CD4-positive, CD25-positive, alpha-beta regulatory T cell (primary cell): ENCODE measurements around the gene GALNTL6. TPM values are rescaled to one million over a fixed set of nuclear protein-coding genes. Genes with fewer than 3 reads are reported as not detected.
"Not testable (repeated sequence)": the region's sequence is repeated elsewhere in the genome, so short reads cannot be mapped to it uniquely, and the experiment has no call there.

Experiments
- ATAC-seq, 2 donors: fragments of 150-1000 bp; cut with Tn5 transposase; one replicate each; pipeline ENCODE4 v1.10.0; 2021; ENCODE audit warnings: low read depth in 2 of 2, moderate number of reproducible peaks in 2 of 2, moderate library complexity in 1 of 2
- DNase-seq, 3 donors: peaks; one replicate each; pipeline versions ENCODE4 v3.0.0 to v3.0.0-alpha.2; 2012 to 2022; ENCODE audit warnings: mixed read lengths in 1 of 3
- H3K27ac ChIP-seq: one replicate; pipeline ENCODE4 v1.7.0; 2013; ENCODE audit warnings: mild to moderate bottlenecking, low read length; ENCODE audit not compliant: insufficient read depth, poor library complexity, severe bottlenecking
- H3K27me3 ChIP-seq: one replicate; pipeline ENCODE4 v1.7.0; 2013; ENCODE audit warnings: low read length; ENCODE audit not compliant: control insufficient read depth, insufficient read depth
- H3K36me3 ChIP-seq: one replicate; pipeline ENCODE4 v1.7.0; 2013; ENCODE audit warnings: mild to moderate bottlenecking, low read length, moderate library complexity; ENCODE audit not compliant: control insufficient read depth, insufficient read depth
- H3K4me1 ChIP-seq: 2 replicates; pipeline ENCODE4 v1.7.0; 2013; ENCODE audit warnings: mild to moderate bottlenecking, low read length; ENCODE audit not compliant: insufficient read depth, control insufficient read depth, poor library complexity, severe bottlenecking
- H3K4me3 ChIP-seq: one replicate; pipeline ENCODE4 v1.7.0; 2013; ENCODE audit warnings: low read depth, mild to moderate bottlenecking, low read length, moderate library complexity
- H3K9me3 ChIP-seq, 2 experiments: 1 replicate in 1 of 2; 2 replicates in 1 of 2; pipeline ENCODE4 v1.7.0; 2013; ENCODE audit warnings: low read length in 2 of 2, mild to moderate bottlenecking in 1 of 2, moderate library complexity in 1 of 2; ENCODE audit not compliant: control insufficient read depth in 2 of 2
- H3K27ac Mint-ChIP-seq, 3 donors: one replicate each; pipeline ENCODE4 v1.8.0; 2020 to 2022; ENCODE audit warnings: mild to moderate bottlenecking in 3 of 3, mixed read lengths in 3 of 3, moderate library complexity in 2 of 3
- H3K27me3 Mint-ChIP-seq: one replicate; pipeline ENCODE4 v1.8.0; 2022; ENCODE audit warnings: mild to moderate bottlenecking, mixed read lengths
- H3K36me3 Mint-ChIP-seq: one replicate; pipeline ENCODE4 v1.8.0; 2020; ENCODE audit warnings: mixed read lengths
- H3K4me1 Mint-ChIP-seq, 4 donors: one replicate each; pipeline ENCODE4 v1.8.0; 2020 to 2022; ENCODE audit warnings: mixed read lengths in 4 of 4, mild to moderate bottlenecking in 1 of 4
- H3K4me3 Mint-ChIP-seq, 4 donors: one replicate each; pipeline ENCODE4 v1.8.0; 2020 to 2022; ENCODE audit warnings: mild to moderate bottlenecking in 4 of 4, mixed read lengths in 4 of 4, moderate library complexity in 3 of 4
- H3K9me3 Mint-ChIP-seq, 7 donors: one replicate each; pipeline ENCODE4 v1.8.0; 2020 to 2022; ENCODE audit warnings: mixed read lengths in 7 of 7, mild to moderate bottlenecking in 3 of 7, moderate library complexity in 2 of 7
- polyA plus RNA-seq, 4 donors: library from polyadenylated mRNA; unstranded; fragments of 300-500 nt; fragmentation: Illumina TruSeq; gene quantifications; one replicate each; pipeline ENCODE4 v1.2.3, GENCODE V29; 2021
- total RNA-seq: library from RNA; stranded (reverse); gene quantifications from one replicate; pipeline ENCODE4 v1.2.3, GENCODE V29; 2022

GALNTL6 gene
- total and polyA plus RNA-seq, 5 donors from 2014 or later = not detected

DNA sequence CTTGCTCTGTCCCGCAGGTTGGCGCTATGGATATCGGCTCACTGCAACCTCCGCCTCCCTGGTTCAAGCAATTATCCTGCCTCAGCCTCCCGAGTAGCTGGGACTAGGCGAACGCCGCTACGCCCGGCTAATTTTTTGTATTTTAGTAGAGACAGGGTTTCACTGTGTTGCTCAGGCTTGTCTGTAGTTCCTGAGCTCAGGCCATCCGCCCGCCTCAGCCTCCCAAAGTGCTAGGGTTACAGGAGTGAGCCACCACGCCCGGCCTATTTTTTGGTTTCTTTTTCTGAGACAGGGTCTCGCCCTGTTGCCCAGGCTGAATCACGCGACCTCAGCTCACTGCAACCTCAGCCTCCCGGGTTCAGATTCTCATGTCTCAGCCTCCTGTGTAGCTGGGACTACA is 984.1 kb downstream of the GALNTL6 start:
- not testable (repeated sequence) for H3K4me3 Mint-ChIP-seq, H3K9me3 Mint-ChIP-seq, H3K27me3 Mint-ChIP-seq, H3K27ac Mint-ChIP-seq, H3K36me3 ChIP-seq, DNase-seq, ATAC-seq, H3K27ac ChIP-seq, H3K9me3 ChIP-seq, H3K27me3 ChIP-seq, H3K4me3 ChIP-seq, H3K4me1 Mint-ChIP-seq, H3K4me1 ChIP-seq, H3K36me3 Mint-ChIP-seq

DNA sequence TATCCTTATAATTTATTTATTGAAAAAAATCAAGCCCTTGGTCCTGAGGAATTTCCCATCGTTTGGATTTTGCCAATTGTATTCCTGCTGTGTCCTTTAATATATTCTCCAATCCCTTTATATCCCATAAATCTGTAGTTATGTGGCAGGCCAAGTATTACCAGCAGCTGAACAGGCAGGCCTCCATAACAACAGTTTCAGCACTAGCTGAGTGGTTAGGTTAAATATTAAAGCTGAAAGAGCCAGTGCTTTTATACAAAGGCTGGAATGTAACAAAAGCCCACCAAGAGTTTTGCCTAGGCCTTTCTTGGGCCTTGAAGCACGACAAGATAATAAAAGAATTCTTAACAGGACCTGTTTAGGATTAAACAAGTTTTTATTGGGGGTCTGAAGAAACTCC is 988.8 kb downstream of the GALNTL6 start:
- H3K27ac Mint-ChIP-seq = no peak overlapping the region

DNA sequence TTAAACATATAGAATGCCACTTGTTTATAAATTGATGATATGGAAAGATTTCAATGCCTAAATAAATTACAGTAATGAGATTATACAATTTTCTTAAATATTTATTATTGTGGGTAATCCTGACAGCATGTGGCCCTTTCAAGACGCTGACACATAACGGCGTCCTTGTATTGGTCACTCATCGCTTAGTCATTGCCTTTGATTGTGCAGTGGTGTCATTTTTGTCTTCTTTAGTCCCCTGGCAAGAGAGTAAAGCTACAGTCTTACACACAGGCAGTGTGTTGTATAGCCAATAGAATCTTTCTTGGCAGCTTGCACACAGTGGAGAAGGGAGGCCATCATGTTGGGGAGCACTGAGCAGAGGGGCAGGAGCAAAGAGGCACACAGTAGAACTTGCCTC is 993.6 kb downstream of the GALNTL6 start:
- DNase-seq (no peak), ATAC-seq (no peak)
- no peaks in the 10 kb centered on the region for H3K27me3 ChIP-seq
- Mint-ChIP-seq H3K4me1 (no peaks in the 10 kb centered on the region), H3K27ac (no peak overlapping the region), H3K27me3 (no peaks in the 10 kb centered on the region), H3K36me3 (no peaks in the 10 kb centered on the region), H3K4me3 (no peak overlapping the region), H3K9me3 (peaks cover 0 to 4% (median 0%) of the 10 kb centered on the region in 7 donors)
- H3K9me3 ChIP-seq = no peaks in the 10 kb centered on the region
- H3K4me3 ChIP-seq = no peak overlapping the region
- no peak overlapping the region for H3K27ac ChIP-seq
- H3K36me3 ChIP-seq = no peaks in the 10 kb centered on the region
- no peaks in the 10 kb centered on the region for H3K4me1 ChIP-seq

More for the DNA sequence above, 988.8 kb downstream of the GALNTL6 start:
- Histone ChIP-seq H3K4me3 (no peak overlapping the region), H3K27ac (no peak overlapping the region), H3K9me3 (no peaks in the 10 kb centered on the region), H3K36me3 (no peaks in the 10 kb centered on the region), H3K4me1 (no peaks in the 10 kb centered on the region), H3K27me3 (no peaks in the 10 kb centered on the region)
- Mint-ChIP-seq H3K36me3 (no peaks in the 10 kb centered on the region), H3K4me1 (no peaks in the 10 kb centered on the region), H3K27me3 (no peaks in the 10 kb centered on the region), H3K4me3 (no peak overlapping the region), H3K9me3 (peaks cover 0 to 8% (median 0%) of the 10 kb centered on the region in 7 donors)
- ATAC-seq (no peak), DNase-seq (no peak)

- Mint-ChIP-seq H3K27ac (no peak overlapping the region), H3K27me3 (no peaks in the 10 kb centered on the region), H3K4me3 (no peak overlapping the region), H3K9me3 (peaks cover 0 to 4% (median 0%) of the 10 kb centered on the region in 7 donors), H3K4me1 (no peaks in the 10 kb centered on the region), H3K36me3 (no peaks in the 10 kb centered on the region)
- no peak for DNase-seq
- H3K27ac ChIP-seq = no peak overlapping the region
- no peaks in the 10 kb centered on the region for H3K9me3 ChIP-seq
- H3K27me3 ChIP-seq = no peaks in the 10 kb centered on the region
- no peak for ATAC-seq
- no peak overlapping the region for H3K4me3 ChIP-seq
- H3K4me1 ChIP-seq = no peaks in the 10 kb centered on the region
- H3K36me3 ChIP-seq = no peaks in the 10 kb centered on the region
These were observed 995.0 kb downstream of the GALNTL6 start for GRCh38 chr4:172808196-172808595.

DNA sequence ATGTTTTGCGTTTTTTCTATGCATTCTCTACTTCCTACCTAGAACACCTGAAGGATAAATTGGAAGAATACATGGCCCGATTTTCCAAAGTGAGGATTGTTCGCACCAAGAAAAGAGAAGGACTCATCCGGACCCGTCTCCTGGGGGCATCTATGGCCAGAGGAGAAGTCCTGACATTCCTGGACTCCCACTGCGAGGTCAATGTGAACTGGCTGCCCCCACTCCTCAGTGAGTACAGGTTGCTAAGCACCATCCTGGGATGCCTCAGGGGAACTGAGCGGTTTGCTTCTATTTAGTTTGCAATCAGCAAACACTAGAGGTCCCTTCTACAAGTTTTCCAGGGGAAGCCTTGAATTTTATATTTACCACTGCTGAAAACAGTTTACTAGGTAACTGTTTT is 996.1 kb downstream of the GALNTL6 start:
- Mint-ChIP-seq H3K27me3 (no peaks in the 10 kb centered on the region), H3K27ac (no peak overlapping the region), H3K4me1 (no peaks in the 10 kb centered on the region), H3K4me3 (no peak overlapping the region), H3K36me3 (no peaks in the 10 kb centered on the region), H3K9me3 (peaks cover 0 to 3% (median 0%) of the 10 kb centered on the region in 7 donors)
- no peak for ATAC-seq
- Histone ChIP-seq H3K27ac (no peak overlapping the region), H3K4me1 (no peaks in the 10 kb centered on the region), H3K36me3 (no peaks in the 10 kb centered on the region), H3K9me3 (no peaks in the 10 kb centered on the region), H3K27me3 (no peaks in the 10 kb centered on the region), H3K4me3 (no peak overlapping the region)
- no peak for DNase-seq

- H3K4me1 ChIP-seq = no peaks in the 10 kb centered on the region
- H3K9me3 ChIP-seq = no peaks in the 10 kb centered on the region
- H3K36me3 Mint-ChIP-seq = no peaks in the 10 kb centered on the region
- H3K4me1 Mint-ChIP-seq = no peaks in the 10 kb centered on the region
- H3K4me3 ChIP-seq = no peak overlapping the region
- H3K27me3 Mint-ChIP-seq = no peaks in the 10 kb centered on the region
- no peaks in the 10 kb centered on the region for H3K27me3 ChIP-seq
- no peaks in the 10 kb centered on the region for H3K36me3 ChIP-seq
- ATAC-seq (no peak), DNase-seq (no peak)
- H3K27ac Mint-ChIP-seq = no peak overlapping the region
- no peak overlapping the region for H3K27ac ChIP-seq
- peaks cover 0 to 2% (median 0%) of the 10 kb centered on the region in 7 donors for H3K9me3 Mint-ChIP-seq
- no peak overlapping the region for H3K4me3 Mint-ChIP-seq
These were observed 1000.2 kb downstream of the GALNTL6 start for GRCh38 chr4:172813359-172813923.

GRCh38 chr4:172815499-172816164 is 1002.4 kb downstream of the GALNTL6 start:
- H3K4me3 Mint-ChIP-seq = no peak overlapping the region
- no peak overlapping the region for H3K27ac ChIP-seq
- no peaks in the 10 kb centered on the region for H3K27me3 Mint-ChIP-seq
- H3K4me3 ChIP-seq = no peak overlapping the region
- H3K36me3 Mint-ChIP-seq = no peaks in the 10 kb centered on the region
- no peaks in the 10 kb centered on the region for H3K36me3 ChIP-seq
- no peak for ATAC-seq
- no peaks in the 10 kb centered on the region for H3K4me1 ChIP-seq
- H3K27ac Mint-ChIP-seq = no peak overlapping the region
- peaks cover 0 to 2% (median 0%) of the 10 kb centered on the region in 7 donors for H3K9me3 Mint-ChIP-seq
- no peaks in the 10 kb centered on the region for H3K9me3 ChIP-seq
- DNase-seq = no peak
- no peaks in the 10 kb centered on the region for H3K27me3 ChIP-seq
- no peaks in the 10 kb centered on the region for H3K4me1 Mint-ChIP-seq

DNA sequence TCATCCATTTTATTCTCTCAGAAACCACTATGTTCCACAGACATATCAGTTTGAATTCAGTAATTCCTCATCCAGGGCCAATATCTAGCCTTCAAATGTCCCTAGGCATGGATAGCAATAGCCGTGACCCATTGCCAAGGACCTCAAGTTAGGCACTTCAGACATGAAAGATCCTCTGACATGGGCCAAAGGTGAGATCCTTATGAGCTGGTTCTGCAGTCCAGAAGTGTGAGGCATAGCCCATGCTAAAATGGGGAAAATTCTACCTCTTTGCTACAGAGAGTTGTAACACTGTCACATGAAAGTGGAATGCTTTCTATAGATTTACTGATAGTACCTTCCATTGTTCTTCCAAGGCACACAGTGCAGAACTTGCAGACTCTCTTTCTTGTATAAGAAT is 1005.7 kb downstream of the GALNTL6 start:
- no peaks in the 10 kb centered on the region for H3K27me3 Mint-ChIP-seq
- DNase-seq = no peak

More for the DNA sequence above, 1005.7 kb downstream of the GALNTL6 start:
- H3K9me3 Mint-ChIP-seq = peaks cover 0 to 2% (median 0%) of the 10 kb centered on the region in 7 donors
- Histone ChIP-seq H3K27me3 (no peaks in the 10 kb centered on the region), H3K4me1 (no peaks in the 10 kb centered on the region), H3K36me3 (no peaks in the 10 kb centered on the region), H3K27ac (no peak overlapping the region), H3K4me3 (no peak overlapping the region), H3K9me3 (no peaks in the 10 kb centered on the region)
- no peak overlapping the region for H3K27ac Mint-ChIP-seq
- H3K36me3 Mint-ChIP-seq = no peaks in the 10 kb centered on the region
- no peak overlapping the region for H3K4me3 Mint-ChIP-seq
- H3K4me1 Mint-ChIP-seq = no peaks in the 10 kb centered on the region
- no peak for ATAC-seq
